HG02981 (cell line): ENCODE data around the gene TANC1.

Experiments used
- ATAC-seq: cut with Tn5 transposase; IDR thresholded peaks from one replicate; pipeline ENCODE4 v1.9.1; 2021; ENCODE audit warnings: mild to moderate bottlenecking, moderate library complexity; ENCODE audit not compliant: unreplicated experiment

TANC1 gene

GRCh38 chr2:158993721-158994587 lies 25.5 kb downstream of the TANC1 start:
- ATAC-seq: no peak

- no peak for ATAC-seq
Observed at GRCh38 chr2:158994920-158995676, 26.7 kb downstream of the TANC1 start.

- ATAC-seq: no peak
Observed at GRCh38 chr2:158995677-158996049, 27.2 kb downstream of the TANC1 start.

DNA sequence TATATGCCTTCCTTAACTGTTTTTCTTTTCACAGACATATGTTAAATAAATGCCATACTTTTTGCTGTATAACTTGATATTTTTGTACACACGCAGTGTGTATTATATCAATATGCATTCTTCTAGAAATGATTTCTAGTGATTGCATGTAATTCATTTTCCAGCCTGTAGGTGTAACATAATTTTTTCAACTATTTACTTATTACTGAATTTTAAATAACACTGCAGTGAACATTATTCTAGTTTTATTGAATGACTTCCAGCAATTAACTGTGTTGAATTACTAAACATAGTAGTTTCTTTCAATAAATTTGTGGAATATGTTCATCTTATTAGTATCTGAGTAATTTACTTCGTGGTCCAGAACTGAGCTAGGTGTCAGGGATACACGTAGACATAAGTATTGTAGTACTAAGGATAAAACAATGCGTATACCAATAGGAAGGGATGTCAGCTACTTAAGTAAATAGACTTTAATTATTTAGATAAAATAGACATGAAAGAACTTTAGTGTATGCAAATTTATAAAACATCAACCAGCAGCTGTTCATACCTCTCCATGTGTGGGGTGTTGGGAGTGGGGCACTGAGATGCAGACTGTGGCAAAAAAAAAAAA lies 28.0 kb downstream of the TANC1 start:
- ATAC-seq: no peak

- ATAC-seq: no peak
Observed at GRCh38 chr2:158997037-158997790, 28.8 kb downstream of the TANC1 start.

DNA sequence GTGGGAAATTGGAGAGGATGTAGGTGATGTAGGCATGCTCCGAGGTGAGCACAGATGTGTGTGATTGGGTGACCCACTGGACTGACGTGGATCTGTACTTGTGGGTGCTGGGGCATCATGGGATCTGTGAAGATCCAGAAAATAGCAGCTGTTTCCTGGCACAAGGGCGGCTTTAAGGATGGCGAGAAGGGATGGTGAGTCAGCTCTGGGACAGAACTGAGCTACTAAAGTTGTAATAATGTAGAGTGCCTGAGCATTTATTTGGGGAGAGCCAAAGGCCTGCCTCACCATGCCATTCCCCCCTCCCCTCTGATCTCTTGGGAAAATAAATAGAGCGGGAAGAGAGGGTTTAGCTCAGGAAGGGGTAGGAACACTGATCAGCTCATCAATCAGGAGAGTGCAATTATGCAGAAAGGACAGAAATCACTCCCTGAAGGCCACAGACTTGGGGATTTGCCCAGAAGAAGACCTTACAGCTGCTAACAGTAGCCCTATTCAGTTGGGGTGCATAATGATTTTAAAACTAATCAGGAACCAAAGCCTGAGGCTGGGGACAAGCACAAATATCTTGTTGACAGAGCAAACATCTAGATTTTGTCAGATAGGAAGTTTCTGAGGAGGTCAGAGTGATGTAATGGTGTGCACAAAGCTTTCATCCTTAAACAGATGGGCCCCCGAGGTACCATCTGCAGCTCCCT lies 30.3 kb downstream of the TANC1 start:
- ATAC-seq: no peak

DNA sequence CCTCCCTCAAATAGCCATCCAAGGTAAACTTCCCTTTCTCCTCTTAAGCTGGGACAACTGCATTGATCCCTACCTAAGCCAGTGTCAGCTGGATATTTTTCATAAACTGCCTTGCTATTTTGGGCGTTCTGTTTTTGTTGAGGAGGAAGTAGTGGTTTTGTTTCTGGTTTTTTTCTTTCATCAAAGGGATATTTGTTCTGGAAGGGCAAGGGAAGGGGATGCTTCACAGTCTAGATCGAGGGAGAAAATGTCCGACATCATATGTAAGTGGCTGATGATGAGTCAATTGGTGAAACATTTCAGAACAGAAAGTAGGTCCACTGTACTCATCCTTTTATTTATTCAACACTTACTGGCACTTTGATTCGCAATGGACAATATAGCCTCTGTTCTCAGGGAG lies 31.0 kb downstream of the TANC1 start:
- no peak for ATAC-seq

- no peak for ATAC-seq
Observed at GRCh38 chr2:159000072-159000471, 31.6 kb downstream of the TANC1 start.

- ATAC-seq: no peak
Observed at GRCh38 chr2:159002462-159003111, 34.1 kb downstream of the TANC1 start.

DNA sequence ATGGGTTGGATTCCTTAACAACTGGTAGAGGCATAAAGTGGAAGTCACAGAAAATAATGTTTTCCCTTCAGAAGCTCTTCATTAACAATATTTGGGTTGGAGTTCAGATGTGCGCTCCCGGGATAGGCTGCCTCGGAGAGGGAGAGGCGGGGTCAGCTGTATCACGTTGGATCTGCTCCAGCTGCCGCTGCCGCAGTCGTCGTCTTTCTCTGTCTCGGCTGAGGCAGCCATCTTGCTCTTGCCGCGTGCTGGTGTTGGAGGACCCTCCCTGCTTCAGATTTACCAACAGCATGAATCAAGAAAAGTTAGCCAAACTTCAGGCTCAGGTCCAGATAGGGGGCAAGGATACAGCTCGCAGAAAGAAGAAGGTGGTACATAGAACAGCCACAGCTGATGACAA lies 35.1 kb downstream of the TANC1 start:
- ATAC-seq: no peak

DNA sequence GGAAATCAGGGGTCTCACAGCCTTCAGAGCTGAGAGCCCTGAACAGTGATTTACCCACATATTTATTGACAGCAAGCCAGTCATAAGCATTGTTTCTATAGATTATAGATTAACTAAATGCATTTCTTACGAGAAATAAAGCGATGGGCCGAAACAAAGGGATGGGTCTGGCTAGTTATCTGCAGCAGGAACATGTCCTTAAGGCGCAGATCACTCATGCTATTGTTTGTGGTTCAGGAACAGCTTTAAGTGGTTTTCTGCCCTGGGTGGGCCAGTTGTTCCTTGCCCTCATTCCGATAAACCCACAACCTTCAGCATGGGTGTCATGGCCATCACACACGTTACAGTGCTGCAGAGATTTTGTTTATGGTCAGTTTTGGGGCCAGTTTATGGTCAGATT lies 36.4 kb downstream of the TANC1 start:
- no peak for ATAC-seq

DNA sequence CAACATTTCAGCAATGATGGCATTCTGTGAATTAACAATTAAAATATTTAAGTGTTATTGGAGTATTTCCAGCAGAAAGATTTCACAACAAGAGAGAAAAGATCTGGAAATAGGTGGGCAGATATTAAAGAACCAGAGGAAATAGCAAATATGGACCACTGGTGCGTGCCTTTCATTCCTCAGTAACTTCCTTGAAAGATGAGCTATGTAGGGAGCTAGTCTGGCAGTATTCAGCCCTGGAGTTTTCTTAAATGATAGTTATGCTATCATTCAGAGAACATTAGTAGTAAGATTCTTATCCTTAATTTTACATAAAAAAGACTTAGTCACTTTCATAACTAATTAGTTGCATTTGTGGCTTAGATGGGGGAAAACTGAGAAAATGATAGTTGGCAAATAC lies 41.5 kb downstream of the TANC1 start:
- ATAC-seq: no peak

GRCh38 chr2:159010340-159010739 lies 41.9 kb downstream of the TANC1 start:
- ATAC-seq: no peak

DNA sequence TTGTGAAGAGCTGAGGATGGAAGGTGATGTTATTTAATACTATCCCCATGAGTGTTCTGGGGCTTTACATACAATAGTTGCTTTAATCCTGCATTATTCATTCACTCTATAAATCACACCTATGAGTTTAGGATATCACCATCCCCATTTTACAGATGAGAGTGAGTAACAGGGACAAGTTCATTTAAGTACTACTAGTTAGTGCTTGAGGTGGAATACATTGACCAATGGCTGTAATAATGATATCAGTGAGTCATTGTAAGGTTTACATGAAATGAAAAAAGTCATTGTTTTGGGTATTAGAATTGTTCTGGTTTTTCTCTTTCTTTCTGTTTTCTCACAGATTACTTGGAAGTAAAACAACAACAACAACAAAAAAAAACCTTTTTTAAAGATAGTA lies 42.5 kb downstream of the TANC1 start:
- ATAC-seq: no peak

DNA sequence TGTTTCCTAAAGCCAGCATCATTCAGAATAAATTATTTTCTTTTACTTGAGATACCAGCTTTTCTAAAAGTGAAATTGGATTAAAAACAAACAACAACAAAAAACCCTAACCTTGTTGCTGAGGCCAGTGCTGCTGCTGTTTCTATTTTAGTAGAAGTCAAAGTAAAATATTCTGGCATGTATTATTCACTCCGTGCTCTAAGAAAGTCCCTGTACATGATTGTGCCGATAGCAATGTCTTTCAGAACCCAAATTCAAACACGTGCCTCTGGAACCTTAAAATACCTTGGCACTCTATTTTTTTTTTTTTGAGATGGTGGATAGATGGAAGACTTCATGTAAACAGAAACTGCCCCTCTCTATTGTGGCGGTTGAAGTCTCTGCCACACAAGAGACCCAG lies 43.7 kb downstream of the TANC1 start:
- ATAC-seq: no peak

DNA sequence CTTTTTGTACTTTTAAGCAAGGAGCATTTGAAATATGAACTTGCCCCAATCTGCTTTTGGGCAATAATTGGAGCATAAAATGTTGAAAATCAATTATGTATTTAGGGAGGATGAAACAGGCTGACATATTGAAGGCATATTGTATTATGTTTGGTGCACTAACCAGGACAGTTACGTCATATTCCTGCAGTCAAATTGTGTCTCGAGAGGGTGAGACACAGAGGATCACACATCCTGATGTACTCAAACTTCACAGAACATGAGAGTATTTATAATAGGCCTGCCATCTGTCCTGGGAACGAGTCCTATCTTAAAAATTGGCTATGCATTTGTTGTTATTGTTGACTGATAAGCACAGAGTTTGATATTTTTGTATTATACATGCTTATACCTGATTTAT lies 44.7 kb downstream of the TANC1 start:
- ATAC-seq: no peak

DNA sequence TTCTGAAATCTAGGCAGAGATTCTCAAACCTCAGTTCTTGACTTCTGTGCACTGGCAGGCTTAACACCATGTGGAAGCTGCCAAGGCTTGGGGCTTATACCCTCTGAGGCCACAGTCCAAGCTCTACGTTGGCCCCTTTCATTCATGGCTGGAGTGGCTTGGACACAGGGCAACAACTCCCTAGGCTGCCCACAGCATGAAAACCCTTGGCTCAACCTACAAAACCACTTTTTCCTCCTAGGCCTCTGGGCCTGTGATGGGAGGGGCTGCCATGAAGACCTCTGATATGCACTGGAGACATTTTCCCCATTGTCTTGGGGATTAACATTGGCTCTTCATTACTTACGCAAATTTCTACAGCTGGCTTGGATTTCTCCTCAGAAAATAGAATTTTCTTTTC lies 46.7 kb downstream of the TANC1 start:
- no peak for ATAC-seq

GRCh38 chr2:159015823-159016222 lies 47.4 kb downstream of the TANC1 start:
- ATAC-seq: no peak

- ATAC-seq: no peak
Observed at GRCh38 chr2:159017837-159018236, 49.4 kb downstream of the TANC1 start.

- no peak for ATAC-seq
Observed at GRCh38 chr2:159019021-159019420, 50.6 kb downstream of the TANC1 start.
